Loucy (cell line): ENCODE results near the gene AFAP1L1.
"Not testable (repeated sequence)": the region's sequence is repeated elsewhere in the genome, so short reads cannot be mapped to it uniquely, and the experiment has no call there.

Source experiments
- H2AFZ ChIP-seq: fragments of 200-600 bp; sonication (generic); 2 replicates; pipeline ENCODE4 v1.6.0; 2016; ENCODE audit warnings: antibody characterized with exemption, mild to moderate bottlenecking, low read length, moderate library complexity
- H3F3A ChIP-seq: fragments of 200-600 bp; 2 replicates; pipeline ENCODE4 v1.6.0; 2016; ENCODE audit warnings: antibody characterized with exemption, low read depth, mild to moderate bottlenecking
- H3K27me3 ChIP-seq: fragments of 200-600 bp; sonication (generic); 2 replicates; pipeline ENCODE4 v1.6.1; 2014; ENCODE audit warnings: low read length, mild to moderate bottlenecking; ENCODE audit not compliant: insufficient read depth, poor library complexity, severe bottlenecking
- H3K36me3 ChIP-seq: fragments of 200-600 bp; sonication (generic); 2 replicates; pipeline ENCODE4 v1.6.1; 2016; ENCODE audit warnings: low read length; ENCODE audit not compliant: insufficient read depth
- H3K4me1 ChIP-seq: fragments of 200-600 bp; sonication (generic); 2 replicates; pipeline ENCODE4 v1.5.1; 2014; ENCODE audit warnings: low read length, mild to moderate bottlenecking; ENCODE audit not compliant: insufficient read depth, poor library complexity, severe bottlenecking
- H3K4me2 ChIP-seq: fragments of 200-600 bp; sonication (generic); 2 replicates; pipeline ENCODE4 v1.6.0; 2014; ENCODE audit warnings: antibody characterized with exemption, low read length, low read depth, mild to moderate bottlenecking; ENCODE audit not compliant: poor library complexity, severe bottlenecking
- H3K4me3 ChIP-seq: fragments of 200-600 bp; sonication (generic); 2 replicates; pipeline ENCODE4 v1.5.1; 2014; ENCODE audit warnings: low read length, mild to moderate bottlenecking, mixed read lengths; ENCODE audit not compliant: poor library complexity, severe bottlenecking
- H3K79me2 ChIP-seq: fragments of 200-600 bp; sonication (generic); 2 replicates; pipeline ENCODE4 v1.6.1; 2014; ENCODE audit warnings: low read length; ENCODE audit not compliant: insufficient read depth
- H3K9ac ChIP-seq: fragments of 200-600 bp; sonication (generic); 2 replicates; pipeline ENCODE4 v1.6.0; 2014; ENCODE audit warnings: mild to moderate bottlenecking, low read depth, low read length, moderate library complexity; ENCODE audit not compliant: poor library complexity, severe bottlenecking
- H3K9me2 ChIP-seq: fragments of 200-600 bp; sonication (generic); replicated peaks from 2 replicates; pipeline ENCODE4 v1.6.1; 2016; ENCODE audit warnings: low read depth, low read length, mixed read lengths
- H3K9me3 ChIP-seq: fragments of 200-600 bp; sonication (generic); 2 replicates; pipeline ENCODE4 v1.6.1; 2014; ENCODE audit warnings: mild to moderate bottlenecking, antibody characterized with exemption, low read length, low read depth; ENCODE audit not compliant: insufficient read depth
- H4K20me1 ChIP-seq: fragments of 200-600 bp; sonication (generic); 2 replicates; pipeline ENCODE4 v1.6.0; 2014; ENCODE audit warnings: antibody characterized with exemption, low read length, mild to moderate bottlenecking; ENCODE audit not compliant: insufficient read depth, poor library complexity, severe bottlenecking
- CTCF ChIP-seq: fragments of 200-600 bp; sonication (generic); conservative IDR thresholded peaks from 2 replicates; pipeline ENCODE4 v1.5.1; 2014; ENCODE audit warnings: mild to moderate bottlenecking, antibody characterized with exemption, low read length
- EZH2phosphoT487 ChIP-seq: fragments of 200-600 bp; IDR thresholded peaks from 2 replicates; pipeline ENCODE4 v1.6.1; 2018; ENCODE audit warnings: antibody characterized with exemption, mild to moderate bottlenecking, moderate library complexity, borderline replicate concordance

AFAP1L1 gene

DNA sequence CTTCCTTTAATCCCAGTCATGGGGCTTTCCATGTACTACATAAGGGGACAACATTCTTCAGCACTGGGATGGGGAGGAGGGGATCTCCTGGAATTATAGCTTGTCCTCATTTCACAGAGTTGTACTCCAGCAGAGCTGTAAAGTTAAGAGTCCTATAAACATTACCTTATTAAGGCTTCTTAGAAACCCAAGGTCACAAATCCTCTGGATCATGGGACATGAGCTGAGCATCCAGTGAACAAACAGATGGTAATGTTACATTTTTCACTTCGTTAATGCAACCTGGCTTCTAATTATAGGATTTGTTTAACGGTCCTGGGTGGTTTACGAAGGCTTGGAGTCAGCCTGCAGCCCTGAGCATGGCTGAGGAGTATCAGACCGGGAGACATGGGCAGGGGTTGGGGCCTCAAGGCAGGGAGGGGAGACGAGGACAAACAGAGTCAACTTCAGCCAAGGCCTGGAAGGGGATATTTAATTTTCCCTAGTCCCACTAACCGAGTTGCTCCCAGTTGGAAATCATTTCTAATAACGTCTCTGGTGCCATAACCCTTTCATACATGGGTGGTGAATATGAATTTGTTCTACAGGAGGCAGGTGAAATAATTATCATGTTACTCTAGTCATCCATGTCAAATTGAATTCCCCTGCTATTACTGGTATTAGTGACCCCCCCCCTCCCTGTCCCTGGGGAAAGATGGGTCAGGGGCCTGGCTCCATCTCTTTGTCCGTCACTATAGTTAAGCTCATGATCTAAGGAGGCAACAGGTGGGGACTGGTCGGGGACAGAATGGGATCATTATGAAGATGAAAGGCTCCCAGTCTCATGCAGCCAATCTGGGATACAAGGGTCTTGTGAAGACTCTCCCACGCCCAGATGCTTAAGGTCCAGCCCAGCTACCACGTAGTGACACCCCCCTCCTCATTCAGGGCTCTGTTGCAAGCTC, 118.2 kb downstream of the AFAP1L1 start:
- Histone ChIP-seq H3K4me2 (no peak overlapping the region), H3K27me3 (no peaks in the 10 kb centered on the region), H3K4me3 (no peak overlapping the region), H3K4me1 (no peaks in the 10 kb centered on the region), H3F3A (no peaks in the 10 kb centered on the region), H4K20me1 (no peaks in the 10 kb centered on the region), H3K36me3 (no peaks in the 10 kb centered on the region), H3K9ac (no peak overlapping the region), H2AFZ (no peak overlapping the region), H3K79me2 (no peaks in the 10 kb centered on the region), H3K9me3 (no peaks in the 10 kb centered on the region), H3K9me2 (no peaks in the 10 kb centered on the region)
- TF ChIP-seq EZH2phosphoT487 (no peak), CTCF (no peak)

GRCh38 chr5:149391076-149391475, 119.4 kb downstream of the AFAP1L1 start:
- not testable (repeated sequence) for H3K4me3 ChIP-seq, H3K27me3 ChIP-seq, H3F3A ChIP-seq, H3K4me2 ChIP-seq, H3K9me3 ChIP-seq, H3K36me3 ChIP-seq, H2AFZ ChIP-seq, H3K4me1 ChIP-seq, H3K9ac ChIP-seq, H3K9me2 ChIP-seq, H3K79me2 ChIP-seq, H4K20me1 ChIP-seq
